HG02973 (cell line): Measurements from ENCODE around the gene FGF1.
"Not testable (repeated sequence)": the region's sequence is repeated elsewhere in the genome, so short reads cannot be mapped to it uniquely, and the experiment has no call there.

ENCODE experiments used
- ATAC-seq: cut with Tn5 transposase; IDR thresholded peaks from one replicate; pipeline ENCODE4 v1.9.1; 2021; ENCODE audit warnings: moderate library complexity; ENCODE audit not compliant: unreplicated experiment

Gene FGF1

DNA sequence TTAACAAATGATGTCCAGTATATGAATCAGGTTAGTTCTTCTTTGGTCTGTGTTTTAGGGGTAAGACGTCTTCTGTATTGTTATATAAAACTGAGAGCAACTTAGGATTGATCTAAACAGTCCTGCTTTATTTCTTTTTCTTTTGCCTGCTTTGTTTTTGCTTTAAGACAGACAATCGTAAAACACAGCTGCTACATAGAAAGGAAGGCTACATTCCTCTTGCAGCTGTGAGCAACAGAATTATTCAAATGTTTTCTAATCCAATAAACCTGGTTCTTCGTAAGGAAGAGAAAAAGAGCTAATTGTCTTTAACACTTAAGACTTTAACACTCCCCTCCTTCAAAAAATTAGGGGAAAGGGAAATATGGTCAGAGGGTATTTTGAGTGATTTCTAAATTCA lies 14.6 kb downstream of the FGF1 start:
- no peak for ATAC-seq

DNA sequence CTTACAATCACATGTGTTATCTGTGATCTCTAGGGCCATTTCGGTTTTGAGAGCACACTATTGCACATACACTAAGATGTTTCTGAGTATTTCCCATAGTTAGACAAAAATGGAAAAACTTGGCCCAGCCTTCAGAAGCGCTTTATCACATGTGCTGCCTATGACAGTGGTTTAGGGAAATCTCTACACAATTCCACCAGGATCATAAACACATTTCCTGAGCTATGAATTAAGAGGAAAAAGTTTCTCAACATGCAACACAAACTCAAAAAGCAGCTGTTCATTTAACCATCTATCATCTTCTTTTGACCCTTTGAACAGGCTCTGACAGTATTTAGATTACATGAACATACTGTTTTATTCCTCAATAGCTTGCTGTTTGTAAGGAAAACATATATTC lies 15.1 kb downstream of the FGF1 start:
- no peak for ATAC-seq

DNA sequence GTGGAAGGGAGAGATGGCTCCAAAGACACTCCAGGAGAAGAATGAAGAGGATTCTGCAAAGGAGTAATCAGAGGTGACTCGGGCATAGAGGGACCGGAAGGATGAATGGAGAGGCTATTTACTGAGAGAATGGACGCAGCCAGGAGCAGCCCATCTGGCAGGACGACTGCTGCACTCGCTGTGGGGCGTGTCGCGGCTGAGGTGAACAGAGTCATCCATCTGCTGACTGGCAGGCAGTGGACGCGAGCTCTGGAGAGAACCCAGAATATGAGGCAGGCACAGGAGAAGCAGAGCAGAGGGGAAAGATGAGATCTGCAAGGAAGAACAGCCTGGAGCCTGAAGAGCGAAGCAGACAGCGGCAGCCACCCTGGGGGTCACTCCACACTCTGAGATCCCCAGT lies 16.4 kb downstream of the FGF1 start:
- ATAC-seq: no peak

DNA sequence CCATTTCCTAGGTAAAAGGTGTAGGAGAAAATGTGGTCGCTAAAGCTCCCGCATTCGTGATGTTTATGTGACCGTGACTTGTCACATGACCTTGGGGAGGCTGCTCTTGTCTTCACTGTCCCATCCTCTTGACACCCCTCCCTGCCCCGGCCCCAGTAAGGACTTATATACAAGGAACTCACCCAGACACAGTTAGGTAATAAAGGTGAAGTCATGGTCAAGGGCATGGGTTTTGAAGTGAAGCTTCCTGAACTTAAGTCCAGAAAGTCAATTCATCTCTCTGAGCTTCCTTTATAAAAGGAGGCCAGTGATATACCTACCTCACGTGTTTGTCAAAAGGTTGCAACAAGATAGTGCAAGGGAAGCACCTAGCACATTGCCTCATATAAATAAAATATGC lies 17.6 kb downstream of the FGF1 start:
- ATAC-seq: no peak

DNA sequence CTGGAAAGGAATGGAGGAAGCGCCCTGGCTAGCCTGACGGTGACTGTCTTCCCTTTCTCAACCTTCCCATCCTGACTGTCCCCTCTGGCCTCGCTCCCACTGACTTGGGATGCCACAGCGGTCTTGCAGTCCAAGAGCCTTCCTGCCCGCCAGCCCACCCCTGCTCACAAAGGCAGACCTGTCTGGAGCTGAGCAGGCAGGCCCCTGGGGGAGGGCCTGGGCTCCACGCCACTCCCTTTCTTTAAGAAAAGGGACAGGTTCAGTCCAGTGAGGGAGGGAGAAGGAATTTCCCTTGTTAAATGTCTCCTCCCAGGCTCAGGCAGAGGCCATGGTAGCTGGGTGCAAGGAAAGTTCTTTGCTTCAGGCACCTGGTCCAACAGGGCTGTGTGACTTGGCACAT lies 18.1 kb downstream of the FGF1 start:
- no peak for ATAC-seq

DNA sequence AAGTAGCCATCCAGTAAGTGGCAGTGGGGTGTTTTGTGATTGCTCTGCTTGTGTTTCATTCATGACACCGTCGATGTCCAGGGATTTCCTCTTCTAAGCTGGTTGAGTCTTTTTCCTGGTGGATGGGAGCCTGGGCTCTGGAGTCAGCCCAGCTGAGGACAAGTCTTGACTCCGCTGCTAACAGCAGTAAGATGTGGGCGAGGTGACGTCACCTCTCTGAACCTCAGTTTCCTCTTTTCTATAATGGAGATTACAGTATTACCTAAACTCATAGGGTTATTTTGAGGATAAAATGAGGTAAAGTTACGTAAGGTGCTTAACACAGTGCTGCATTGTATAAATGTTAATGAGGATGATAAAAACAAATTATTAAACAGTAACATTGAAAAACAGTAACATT lies 21.3 kb downstream of the FGF1 start:
- ATAC-seq: no peak

DNA sequence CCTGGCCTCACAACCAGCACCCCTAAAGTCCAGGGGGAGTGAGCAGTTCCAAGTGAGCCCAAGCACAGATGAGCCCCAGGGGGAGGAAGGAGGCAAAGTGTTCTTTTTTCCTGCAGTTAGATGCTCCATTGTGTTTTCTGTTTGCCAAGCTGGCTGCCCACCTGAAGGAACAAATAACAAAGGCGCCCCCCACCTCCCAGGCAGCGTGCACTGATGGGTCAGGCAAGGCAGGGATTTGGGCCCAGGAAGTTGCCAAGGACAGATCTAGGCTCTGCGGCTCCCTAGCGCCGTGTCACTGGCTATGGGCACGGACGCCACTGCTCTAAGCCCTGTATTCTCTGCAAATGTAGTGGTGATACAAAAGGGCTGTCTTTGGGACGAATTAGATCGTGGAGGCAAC lies 21.8 kb downstream of the FGF1 start:
- ATAC-seq: no peak

DNA sequence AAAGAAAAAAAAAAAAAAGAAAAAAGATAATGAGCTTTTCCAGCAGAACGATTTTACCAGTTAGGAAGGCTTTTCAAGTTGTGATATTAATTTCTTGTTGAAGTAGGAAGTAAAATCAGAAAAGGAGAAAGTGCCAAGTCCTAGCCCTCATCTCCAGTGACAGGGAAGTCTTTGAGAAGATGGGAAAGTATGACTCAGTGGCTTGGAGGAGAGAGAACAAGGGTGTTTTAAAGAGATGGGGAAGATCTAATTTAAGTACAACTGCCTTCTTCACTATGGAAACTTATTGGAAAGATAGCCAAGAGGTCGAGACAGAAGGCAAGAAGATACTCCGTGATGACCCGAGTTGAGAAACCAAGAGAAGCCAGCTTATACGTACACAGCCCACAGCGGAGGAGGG lies 22.6 kb downstream of the FGF1 start:
- no peak for ATAC-seq

DNA sequence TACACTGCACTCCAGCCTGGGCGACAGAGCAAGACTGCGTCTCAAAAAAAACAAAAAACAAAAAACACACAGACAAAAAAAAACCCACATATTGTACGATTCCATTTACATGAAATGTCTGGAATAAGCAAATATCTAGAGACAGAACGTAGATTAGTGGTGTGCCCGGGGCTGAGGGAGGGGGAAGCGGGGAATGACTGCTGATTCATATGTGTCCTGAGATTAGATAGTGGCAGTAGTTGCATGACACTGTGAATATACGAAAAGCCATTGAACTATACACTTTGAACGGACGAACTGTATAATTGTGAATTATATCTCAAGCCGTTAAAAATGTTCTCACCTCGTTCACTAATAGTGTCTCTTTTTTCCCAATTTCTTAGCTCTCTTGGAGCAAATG lies 23.9 kb downstream of the FGF1 start:
- ATAC-seq: no peak

DNA sequence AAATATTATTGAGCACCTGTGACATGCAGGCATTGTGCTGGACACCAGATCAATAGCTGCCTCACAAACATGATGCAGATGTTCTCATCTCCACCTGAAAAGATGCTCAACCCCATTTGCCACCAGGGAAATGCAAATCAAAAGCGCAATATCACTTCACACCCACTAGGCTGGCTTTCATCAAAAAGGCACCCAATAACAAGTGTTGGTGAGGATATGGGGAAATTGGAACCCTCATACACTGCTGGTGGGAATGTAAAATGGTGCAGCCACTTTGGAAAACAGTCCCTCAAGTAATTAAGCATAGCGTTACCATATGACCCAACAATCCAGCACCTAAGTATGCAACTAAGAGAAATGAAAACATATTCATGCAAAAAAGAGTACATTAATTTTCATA lies 24.7 kb downstream of the FGF1 start:
- ATAC-seq: no peak

DNA sequence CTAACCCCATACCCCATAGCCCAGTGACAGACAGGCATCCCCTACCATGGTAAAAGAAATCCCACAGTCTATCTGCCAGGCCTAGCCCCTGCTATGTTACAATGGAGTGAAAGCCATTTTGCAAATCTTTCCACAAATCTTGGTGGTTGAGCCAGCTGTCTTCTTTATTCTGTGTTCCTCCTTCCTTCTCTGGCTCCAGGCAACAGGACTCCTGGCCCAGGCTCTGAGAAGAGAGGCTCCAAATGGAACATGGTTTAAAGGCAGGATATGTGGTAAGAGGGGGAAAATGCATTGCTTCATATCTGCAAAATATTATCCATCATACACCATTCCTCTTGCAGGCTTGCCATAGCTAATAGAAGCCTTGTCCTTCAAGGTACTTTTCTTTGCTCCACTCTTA lies 25.2 kb downstream of the FGF1 start:
- ATAC-seq: no peak

DNA sequence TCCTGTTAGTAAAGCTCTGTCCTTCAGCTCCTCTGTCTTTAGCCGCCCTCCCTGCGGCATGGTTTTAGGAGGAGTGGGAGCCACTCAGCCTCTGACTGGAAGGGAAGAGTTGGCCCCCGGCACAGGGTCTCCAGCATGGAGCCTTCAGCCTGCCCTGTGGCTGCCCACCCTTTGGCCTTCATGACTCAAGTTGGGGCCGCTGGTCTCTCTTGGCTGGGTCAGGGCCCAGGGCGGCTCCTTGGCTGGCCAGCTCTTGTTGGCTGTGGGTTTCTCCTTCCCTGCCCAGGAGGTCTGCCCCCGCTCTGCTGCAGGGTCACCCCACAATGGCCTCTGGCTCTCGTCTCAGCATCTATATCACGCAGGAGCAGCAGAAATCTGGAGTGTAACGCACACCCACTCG lies 25.7 kb downstream of the FGF1 start:
- ATAC-seq: no peak

DNA sequence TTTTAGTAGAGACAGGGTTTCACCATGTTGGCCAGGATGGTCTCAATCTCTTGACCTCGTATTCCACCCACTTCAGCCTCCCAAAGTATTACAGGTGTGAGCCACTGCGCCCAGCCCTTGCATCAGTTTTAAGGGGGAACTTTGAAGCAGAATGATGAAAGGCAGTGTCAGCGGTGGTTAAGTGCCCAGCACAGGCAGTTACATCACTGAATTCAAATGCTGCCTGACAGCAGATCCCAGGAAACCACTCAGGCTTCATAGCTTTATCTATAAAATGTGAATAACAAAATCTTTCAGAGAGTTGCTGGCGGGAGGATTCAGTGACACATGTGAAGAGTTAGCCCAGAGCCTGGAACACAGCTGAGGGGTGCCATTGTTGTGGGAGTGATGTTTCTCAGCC lies 26.5 kb downstream of the FGF1 start:
- no peak for ATAC-seq

DNA sequence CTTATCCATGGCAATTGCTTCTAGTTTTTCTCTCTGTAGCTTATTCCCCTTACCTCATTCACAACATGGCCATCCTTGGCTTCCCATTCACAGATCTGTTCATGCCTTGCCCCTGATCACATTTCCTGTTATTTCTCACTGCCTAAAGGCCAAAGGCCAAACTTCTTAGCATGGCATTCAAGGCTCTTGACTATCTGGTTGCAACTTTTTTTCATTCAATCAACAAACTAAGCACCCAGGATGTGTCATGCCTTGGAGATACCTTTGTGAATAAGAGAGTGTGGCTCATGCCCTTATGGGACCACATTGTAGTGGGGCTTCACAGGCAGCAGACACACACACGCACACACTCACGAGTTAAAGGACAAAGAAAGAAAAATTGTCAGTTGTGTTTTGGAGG lies 27.6 kb downstream of the FGF1 start:
- no peak for ATAC-seq

DNA sequence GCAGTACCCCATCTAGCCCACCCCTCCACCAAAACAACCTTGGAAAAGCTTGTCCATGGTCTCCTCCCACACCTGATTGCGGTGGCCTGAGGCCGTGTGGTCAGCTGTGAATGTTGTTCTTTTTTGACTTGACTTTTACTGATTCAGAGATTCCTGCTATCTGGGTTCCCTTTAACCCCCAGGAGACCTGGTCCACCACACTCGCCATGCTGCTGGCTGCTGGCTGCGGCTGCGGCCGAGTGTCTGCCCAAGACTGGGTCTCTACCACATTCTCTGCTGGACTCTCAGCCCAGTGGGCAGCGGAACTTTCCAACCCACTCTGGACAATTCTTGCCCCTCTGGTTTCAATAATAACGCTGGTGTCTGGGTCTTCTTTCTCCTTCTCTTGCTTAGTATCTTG lies 28.4 kb downstream of the FGF1 start:
- ATAC-seq: no peak

DNA sequence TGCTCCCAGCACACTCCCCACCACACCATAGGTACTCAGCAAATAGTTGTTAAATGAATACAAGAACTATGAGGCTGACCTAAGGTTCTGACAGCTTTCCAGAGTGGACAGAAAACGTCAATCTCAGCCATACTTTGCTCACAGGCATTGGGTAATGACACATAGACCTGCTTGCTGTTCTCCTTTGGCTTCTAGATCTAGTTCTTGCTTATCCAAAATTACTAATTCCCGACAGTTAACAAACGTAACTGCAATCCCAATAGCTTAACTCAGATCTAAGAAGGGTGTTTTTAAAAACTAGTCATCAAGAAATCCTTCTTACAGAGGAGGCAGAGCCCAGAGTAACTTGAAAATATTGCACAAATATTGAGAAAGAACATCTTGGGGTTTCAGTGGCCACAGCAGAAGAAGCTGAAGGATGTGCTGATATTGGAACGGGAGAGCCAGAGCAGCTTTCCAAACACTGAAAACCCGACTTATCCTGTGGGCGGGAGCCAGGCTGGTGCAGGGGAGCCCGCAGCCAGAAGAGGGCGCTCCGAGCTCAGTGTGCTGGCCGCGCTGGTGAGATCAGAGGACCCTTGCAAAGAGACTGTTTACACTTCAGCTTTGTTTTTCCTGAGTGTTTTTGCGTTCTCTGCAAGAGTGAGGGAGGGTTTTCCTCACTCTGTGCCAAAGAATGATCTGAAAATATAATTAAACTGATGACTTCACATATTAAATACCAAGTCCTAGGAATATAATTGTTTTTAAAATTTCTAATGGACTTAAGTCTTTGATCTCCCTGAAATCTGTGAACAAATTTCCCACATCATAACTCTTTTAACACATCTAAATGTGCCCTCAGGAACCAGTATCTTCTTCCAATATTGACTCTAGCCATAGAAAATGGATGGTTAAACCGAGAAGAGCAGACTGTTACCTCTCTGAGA lies 30.3 kb downstream of the FGF1 start:
- ATAC-seq: peak; percentile 77

DNA sequence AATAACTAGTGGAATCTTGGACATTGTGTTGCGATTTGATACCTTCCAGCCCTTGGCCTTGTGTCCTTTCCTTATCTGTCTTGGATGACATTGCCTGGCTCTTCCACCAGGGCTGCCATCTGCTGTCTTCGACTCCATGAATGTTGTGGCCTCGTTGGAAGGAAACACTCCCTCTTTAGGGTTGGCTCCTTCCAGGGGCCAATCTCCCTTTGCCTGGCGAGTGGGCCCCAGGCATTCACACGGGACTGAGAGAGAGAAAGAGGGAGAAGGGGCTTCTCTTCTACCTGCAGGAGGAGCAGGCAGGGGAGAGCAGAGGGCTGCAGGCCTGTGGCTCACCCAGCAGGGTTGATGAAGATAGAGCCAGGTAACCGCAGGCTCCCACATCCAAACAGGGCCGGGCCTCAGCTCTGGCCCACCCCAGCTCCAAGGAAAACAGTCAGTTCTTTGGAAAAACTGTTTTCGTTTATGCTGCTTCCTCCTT lies 31.3 kb downstream of the FGF1 start:
- no peak for ATAC-seq

DNA sequence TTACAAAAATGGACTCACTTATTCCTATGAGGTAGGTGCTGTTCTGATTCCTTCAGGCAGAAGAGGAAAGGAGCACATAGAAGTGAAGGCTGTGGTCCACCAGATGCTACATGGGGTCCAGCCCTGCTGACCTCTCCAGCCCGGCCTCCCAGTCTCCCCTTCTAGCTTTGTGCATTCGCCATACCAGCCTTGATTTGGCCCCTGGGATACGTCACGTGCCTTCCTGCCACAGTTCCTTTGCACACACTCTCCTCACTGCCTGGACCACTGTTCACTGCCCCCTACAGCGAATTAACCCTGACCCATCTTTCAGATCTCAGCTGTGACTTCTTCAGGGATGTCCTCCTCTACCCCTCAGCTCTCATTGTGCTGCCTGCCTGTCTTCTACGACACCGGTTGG lies 32.6 kb downstream of the FGF1 start:
- ATAC-seq: no peak

DNA sequence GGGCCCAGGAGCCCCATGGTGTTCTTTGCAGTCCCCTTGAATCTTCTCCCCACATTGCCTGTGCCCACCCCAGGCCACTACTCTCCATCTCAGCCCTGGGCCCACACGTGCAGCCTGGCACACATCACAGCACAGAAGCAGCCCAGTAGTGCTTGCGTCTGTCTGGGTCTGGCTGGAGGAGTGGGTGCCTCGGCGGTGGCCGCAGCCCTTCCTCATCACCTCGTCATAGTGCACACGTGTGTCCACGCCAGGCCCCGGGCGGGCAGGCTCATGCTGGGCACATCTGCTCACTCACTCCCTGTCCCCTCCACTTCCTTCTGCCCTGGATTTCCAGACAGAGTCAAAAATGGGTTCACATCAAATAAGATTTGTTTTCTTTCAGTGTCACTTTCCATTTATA lies 33.3 kb downstream of the FGF1 start:
- no peak for ATAC-seq

DNA sequence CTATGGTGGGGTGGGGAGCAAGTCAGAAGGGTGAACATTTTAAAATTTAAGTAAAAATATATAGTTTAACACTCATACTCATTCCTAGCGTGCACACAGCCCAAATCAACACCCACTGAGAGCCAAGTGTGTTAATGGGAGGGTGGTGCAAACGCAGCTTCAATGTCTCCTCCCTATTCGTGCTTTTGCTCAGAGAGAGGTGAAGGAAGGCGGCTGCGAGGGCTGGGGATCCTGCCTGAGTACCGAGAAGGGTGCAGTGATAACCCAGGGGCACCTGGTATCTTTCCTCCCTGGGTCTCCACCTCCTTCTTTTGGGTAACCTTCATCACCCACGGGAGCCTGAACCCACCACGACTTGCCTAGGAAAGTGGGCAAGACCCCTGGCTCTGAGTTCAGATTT lies 35.0 kb downstream of the FGF1 start:
- no peak for ATAC-seq

DNA sequence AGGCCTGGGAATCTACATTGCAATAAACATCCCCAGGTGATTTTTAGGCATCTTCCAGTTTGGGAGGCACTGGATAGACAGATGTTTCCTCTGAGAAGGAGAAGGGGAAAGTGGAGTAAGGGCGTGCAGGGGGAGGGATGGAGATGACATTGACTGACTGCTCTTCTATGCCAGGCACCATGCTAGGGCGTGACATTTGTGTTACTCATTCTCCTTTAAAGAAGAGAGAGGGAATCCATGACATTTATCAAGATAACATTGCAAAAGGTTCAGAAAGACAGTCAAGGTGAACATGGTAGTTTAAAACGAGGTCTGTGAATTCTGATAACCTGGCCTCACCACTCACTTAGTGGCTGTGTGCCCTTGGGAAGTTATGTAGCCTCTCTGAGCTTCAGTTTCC lies 35.8 kb downstream of the FGF1 start:
- ATAC-seq: no peak

DNA sequence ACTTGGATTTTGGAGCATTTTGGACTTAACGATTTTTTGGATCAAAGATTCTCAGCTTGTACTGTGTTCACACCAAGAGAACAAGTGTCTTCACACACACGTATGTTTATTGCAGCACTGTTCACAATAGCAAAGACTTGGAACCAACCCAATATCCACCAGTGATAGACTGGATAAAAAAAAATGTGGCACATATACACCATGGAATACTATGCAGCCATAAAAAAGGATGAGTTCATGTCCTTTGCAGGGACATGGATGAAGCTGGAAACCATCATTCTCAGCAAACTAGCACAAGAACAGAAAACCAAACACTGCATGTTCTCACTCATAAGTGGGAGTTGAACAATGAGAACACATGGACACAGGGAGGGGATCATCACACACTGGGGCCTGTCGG lies 37.8 kb downstream of the FGF1 start:
- not testable (repeated sequence) for ATAC-seq

DNA sequence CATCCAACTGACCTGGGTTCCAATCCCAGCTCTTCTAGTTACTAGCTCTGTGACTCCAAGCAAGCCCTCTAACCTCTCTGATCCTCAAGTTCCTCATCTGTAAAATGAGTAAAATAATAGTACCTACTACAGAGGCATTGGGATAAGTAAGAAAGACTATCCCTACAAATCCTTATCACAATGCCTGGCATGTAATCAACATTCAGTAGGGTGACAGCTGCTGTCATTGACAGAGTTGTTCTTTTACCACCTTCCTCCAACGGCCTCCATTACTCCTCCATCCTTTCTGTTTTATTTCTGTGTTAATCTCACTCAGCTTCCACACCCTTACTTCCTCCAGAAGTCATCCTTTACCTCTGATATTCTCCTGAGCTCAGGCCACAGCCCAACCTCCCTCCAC lies 40.4 kb downstream of the FGF1 start:
- ATAC-seq: no peak
